Activated naive CD4-positive, alpha-beta T cell treated with anti-CD3 and anti-CD28 coated beads, Interleukin-2, amount 50 U/mL, for 24 hours (primary cell): ENCODE results near the gene TTC3.
"Not testable (repeated sequence)": the region's sequence is repeated elsewhere in the genome, so short reads cannot be mapped to it uniquely, and the experiment has no call there.

Experiments used
- H3K27ac Mint-ChIP-seq: one replicate; pipeline ENCODE4 v1.8.0; 2021; ENCODE audit warnings: mild to moderate bottlenecking, mixed read lengths
- H3K27me3 Mint-ChIP-seq: one replicate; pipeline ENCODE4 v1.8.0; 2021; ENCODE audit warnings: mixed read lengths
- H3K36me3 Mint-ChIP-seq: one replicate; pipeline ENCODE4 v1.8.0; 2021; ENCODE audit warnings: mixed read lengths
- H3K4me1 Mint-ChIP-seq: one replicate; pipeline ENCODE4 v1.8.0; 2021; ENCODE audit warnings: mixed read lengths
- H3K4me3 Mint-ChIP-seq: one replicate; pipeline ENCODE4 v1.8.0; 2021; ENCODE audit warnings: mild to moderate bottlenecking, mixed read lengths
- H3K9me3 Mint-ChIP-seq: one replicate; pipeline ENCODE4 v1.8.0; 2021; ENCODE audit warnings: mixed read lengths

TTC3 gene

DNA sequence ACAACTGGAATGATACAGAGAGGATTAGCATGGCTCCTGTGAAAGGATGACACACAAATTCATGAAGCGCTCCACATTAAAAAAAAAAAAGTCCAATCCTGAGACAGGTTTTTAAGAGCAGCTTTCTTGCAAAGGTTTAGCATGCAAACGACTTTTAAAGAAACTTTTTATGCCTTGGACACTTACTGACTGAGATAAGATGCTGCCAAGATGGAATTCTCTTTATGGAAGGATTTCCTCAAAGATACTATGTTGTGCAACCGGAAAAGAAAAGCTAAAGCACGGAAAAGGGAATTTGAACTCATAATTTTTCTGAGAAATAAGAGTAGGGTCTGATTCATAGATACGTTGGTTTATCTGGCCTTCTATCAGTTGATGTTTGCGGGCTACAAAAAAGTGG is 27.5 kb upstream of the TTC3 start:
- H3K27ac Mint-ChIP-seq = no peak overlapping the region

DNA sequence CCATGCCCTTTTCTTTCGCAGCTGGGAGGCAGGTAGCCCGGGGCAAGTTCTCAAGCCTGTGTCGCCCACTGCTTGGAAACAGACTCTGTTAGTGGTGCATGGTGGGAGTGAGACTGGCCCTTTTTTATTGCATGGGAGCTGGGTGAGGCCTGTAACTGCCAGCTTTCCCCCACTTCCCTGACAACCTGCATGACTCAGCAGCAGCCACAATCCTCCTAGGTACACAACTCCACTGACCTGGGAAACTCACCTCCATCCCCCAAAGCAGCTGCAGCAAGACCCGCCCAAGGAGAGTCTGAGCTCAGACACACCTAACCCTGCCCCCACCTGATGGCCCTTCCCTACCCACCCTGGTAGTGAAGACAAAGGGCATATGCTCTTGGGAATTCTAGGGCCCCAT is 26.0 kb upstream of the TTC3 start:
- Mint-ChIP-seq H3K4me3 (no peak overlapping the region), H3K27me3 (peaks cover 2% of the 10 kb centered on the region), H3K36me3 (no peaks in the 10 kb centered on the region), H3K9me3 (no peaks in the 10 kb centered on the region), H3K4me1 (peaks cover 11% of the 10 kb centered on the region), H3K27ac (no peak overlapping the region)

More for the DNA sequence above, 27.5 kb upstream of the TTC3 start:
- Mint-ChIP-seq H3K36me3 (no peaks in the 10 kb centered on the region), H3K4me3 (no peak overlapping the region), H3K9me3 (no peaks in the 10 kb centered on the region), H3K27me3 (peaks cover 2% of the 10 kb centered on the region), H3K4me1 (peaks cover 11% of the 10 kb centered on the region)

DNA sequence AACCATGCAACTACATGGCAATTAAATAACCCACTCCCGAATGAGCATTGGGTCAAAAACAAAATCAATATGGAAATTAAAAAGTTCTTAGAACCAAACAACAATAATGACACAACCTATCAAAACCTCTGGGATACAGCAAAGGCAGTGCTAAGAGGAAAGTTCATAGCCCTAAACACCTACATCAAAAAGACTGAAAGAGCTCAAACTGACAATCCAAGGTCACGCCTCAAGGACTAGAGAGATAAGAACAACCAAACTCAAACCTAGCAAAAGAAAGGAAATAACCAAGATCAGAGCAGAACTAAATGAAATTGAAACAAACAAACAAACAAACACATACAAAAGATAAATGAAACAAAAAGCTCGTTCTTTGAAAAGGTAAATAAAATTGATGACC is 23.3 kb upstream of the TTC3 start:
- H3K27me3 Mint-ChIP-seq, H3K4me1 Mint-ChIP-seq, H3K9me3 Mint-ChIP-seq: not testable (repeated sequence)

DNA sequence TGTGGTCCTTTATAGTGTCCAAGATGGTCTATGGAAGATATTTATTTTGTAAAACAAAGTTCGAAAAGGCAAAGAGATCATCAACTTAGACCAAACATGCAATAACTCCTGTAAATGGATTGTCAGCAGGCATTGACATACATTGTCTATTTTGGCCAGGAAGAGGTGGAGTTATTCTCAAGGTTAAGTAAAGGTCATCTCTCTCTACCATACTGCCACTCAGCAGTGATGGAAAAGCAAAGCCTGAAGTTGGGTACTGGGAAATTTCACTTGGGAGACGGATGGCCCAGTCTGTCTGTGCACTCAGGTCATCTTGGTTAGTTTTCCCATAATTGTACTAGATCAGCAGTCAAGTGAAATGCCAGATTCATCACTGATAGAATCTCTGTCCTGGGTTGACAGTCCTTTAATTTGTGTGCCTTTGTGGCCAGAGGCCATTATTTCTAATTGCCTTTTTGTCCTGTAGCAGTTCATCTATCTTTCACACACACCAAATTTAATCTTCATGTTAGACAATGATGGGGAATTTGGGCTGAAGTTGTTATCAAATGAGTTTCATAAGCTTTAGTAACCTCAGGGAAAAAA is 17.7 kb upstream of the TTC3 start:
- Mint-ChIP-seq H3K27me3 (no peaks in the 10 kb centered on the region), H3K36me3 (no peaks in the 10 kb centered on the region), H3K9me3 (no peaks in the 10 kb centered on the region), H3K4me3 (no peak overlapping the region), H3K27ac (no peak overlapping the region), H3K4me1 (no peaks in the 10 kb centered on the region)

More for the DNA sequence above, 23.3 kb upstream of the TTC3 start:
- not testable (repeated sequence) for H3K4me3 Mint-ChIP-seq, H3K36me3 Mint-ChIP-seq, H3K27ac Mint-ChIP-seq

DNA sequence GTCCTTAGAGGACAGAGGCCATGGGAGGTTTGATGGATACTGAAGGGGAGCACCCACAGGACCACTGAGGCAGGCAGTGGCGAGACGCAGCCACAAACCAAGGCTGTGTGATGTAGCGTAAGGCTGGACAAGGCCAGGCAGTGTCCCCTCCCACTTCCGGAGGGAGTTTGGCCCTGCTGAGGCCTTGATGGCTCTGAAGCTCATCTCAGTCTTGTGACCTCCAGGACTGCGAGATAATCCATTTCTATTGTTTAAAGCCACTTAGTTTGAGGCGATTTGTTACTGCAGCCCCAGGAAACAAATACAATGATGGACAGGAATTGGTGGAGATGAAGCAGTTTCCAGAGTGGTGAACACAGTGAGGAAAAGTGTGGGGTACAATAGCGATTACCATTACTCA is 15.4 kb upstream of the TTC3 start:
- H3K4me1 Mint-ChIP-seq = no peaks in the 10 kb centered on the region
- H3K4me3 Mint-ChIP-seq = no peak overlapping the region
- H3K36me3 Mint-ChIP-seq = no peaks in the 10 kb centered on the region
- no peaks in the 10 kb centered on the region for H3K27me3 Mint-ChIP-seq
- no peak overlapping the region for H3K27ac Mint-ChIP-seq
- H3K9me3 Mint-ChIP-seq = no peaks in the 10 kb centered on the region

DNA sequence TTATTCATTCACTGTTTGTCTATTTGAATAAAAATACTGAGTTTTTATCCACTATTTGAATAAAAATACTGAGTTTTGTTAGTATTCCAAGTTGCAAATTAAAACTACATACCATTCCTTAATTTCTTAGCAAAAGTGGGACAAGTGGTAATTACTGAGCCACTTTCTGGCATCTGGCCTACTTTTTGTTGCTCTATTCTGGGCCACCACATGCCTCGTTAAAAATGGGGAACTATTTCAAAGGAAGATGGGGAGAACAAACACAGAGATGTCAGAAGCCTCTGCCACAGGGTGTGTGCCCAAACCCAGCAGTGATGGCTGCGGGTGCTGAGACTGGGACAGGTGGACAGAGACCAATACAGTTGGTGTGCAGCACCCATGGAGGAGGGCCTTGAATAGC is 14.8 kb upstream of the TTC3 start:
- no peak overlapping the region for H3K27ac Mint-ChIP-seq
- no peak overlapping the region for H3K4me3 Mint-ChIP-seq
- no peaks in the 10 kb centered on the region for H3K4me1 Mint-ChIP-seq
- H3K27me3 Mint-ChIP-seq = no peaks in the 10 kb centered on the region
- H3K9me3 Mint-ChIP-seq = no peaks in the 10 kb centered on the region
- no peaks in the 10 kb centered on the region for H3K36me3 Mint-ChIP-seq

DNA sequence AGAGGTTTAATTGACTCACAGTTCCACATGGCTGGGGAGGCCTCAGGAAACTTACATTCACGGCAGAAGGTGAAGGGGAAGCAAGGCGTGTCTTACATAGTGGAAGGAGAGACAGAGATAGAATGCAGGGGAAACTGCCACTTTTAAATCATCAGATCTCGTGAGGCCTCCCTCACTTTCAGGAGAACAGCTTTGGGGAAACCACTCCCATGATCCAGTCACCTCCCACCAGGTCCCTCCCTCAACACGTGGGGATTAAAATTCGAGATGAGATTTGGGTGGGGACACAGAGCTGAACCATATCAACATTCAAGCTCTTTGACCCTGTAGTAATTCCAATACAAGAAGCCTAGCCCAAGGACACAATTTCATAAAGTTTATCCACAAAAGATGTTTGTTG is 13.9 kb upstream of the TTC3 start:
- H3K36me3 Mint-ChIP-seq = no peaks in the 10 kb centered on the region
- no peaks in the 10 kb centered on the region for H3K4me1 Mint-ChIP-seq
- H3K4me3 Mint-ChIP-seq = no peak overlapping the region
- no peak overlapping the region for H3K27ac Mint-ChIP-seq
- no peaks in the 10 kb centered on the region for H3K27me3 Mint-ChIP-seq
- no peaks in the 10 kb centered on the region for H3K9me3 Mint-ChIP-seq

DNA sequence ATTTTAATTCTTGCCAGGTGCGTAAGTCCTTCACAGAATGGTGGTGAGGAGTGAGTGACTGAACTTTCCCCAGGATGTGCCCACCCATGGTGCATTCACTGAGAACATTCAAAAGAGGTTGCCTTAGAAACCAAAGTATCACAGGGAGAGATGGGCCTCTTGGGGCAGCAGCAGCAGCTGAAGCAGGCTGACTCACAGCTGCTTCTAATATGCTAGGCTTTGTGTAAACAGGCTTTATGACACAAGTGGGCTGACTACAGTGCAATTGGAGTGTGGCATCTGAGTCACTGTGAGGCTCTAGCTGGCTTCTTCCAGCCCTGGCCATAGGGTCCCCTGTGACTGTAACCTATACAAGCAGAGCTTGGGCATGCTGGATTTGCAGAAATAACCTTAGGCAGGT is 12.8 kb upstream of the TTC3 start:
- Mint-ChIP-seq H3K27me3 (no peaks in the 10 kb centered on the region), H3K4me3 (no peak overlapping the region), H3K4me1 (no peaks in the 10 kb centered on the region), H3K27ac (no peak overlapping the region), H3K36me3 (peaks cover 6% of the 10 kb centered on the region), H3K9me3 (no peaks in the 10 kb centered on the region)

DNA sequence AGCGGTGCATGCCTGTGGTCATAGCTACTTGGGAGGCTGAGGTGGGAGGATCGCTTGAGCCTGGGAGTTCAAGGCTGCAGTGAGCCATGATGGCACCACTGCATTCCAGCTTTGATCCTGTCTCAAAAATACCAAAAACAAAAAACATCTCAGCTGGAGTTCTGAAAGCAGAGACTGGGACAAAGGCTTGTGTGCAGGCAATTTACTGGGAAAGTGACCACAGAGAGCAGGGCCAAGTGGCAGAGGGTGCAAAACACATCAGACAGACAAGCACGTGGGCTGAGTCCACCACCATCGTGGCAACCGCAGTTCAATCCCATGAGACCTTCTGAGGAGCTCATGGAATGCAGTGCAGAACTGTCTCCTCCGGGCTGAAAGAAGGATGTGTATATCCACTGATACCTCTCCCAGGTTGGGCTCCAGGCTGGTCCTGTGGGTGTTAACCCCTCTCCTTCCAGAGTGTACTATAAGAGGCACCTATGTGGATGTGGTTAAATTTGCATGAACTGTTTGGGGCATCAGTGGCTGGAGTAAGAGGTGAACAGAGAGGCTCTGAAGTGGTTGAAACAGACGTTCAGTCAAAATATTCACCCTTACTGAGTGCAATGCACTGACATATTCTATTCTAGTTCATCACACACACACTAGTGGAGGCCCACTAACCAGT is 11.0 kb upstream of the TTC3 start:
- no peaks in the 10 kb centered on the region for H3K9me3 Mint-ChIP-seq
- H3K27ac Mint-ChIP-seq = no peak overlapping the region
- no peaks in the 10 kb centered on the region for H3K27me3 Mint-ChIP-seq
- H3K4me3 Mint-ChIP-seq = no peak overlapping the region
- H3K36me3 Mint-ChIP-seq = peaks cover 8% of the 10 kb centered on the region
- no peaks in the 10 kb centered on the region for H3K4me1 Mint-ChIP-seq

DNA sequence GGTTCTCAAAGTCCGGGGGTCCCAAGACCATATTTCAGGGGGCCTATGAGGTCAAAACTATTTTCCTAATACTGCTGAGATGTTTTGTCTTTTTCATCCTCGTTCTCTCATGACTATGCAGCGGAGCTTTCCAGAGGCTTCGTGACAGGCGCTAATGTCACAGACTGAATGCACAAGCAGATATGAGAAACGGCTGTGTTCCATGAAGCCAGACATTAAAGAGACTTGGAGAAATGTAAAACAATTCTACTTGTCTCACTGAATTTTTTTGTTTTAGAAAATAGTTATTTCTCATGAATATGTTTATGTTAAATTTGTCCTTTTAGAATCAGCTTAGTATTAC is 10.5 kb upstream of the TTC3 start:
- Mint-ChIP-seq H3K4me3 (no peak overlapping the region), H3K4me1 (no peaks in the 10 kb centered on the region), H3K9me3 (no peaks in the 10 kb centered on the region), H3K27ac (no peak overlapping the region), H3K36me3 (peaks cover 10% of the 10 kb centered on the region), H3K27me3 (no peaks in the 10 kb centered on the region)

DNA sequence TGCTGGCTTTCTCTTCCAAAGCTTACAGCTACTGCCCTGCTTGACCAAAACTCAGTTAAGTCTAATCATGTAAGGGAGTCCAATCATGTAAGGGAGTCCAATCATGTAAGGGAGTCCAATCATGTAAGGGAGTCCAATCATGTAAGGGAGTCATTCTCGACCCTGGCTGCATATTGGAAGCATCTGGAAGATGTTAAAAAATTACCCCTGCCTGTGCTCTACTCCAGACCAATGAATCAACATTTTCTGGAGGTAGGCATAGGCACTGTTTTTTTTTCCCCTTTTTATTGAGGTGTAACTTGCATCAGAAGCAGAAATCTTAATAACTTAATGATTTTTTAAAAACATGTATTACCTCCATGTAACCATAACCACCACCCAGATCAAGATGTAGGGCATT is 9.6 kb upstream of the TTC3 start:
- peaks cover 11% of the 10 kb centered on the region for H3K36me3 Mint-ChIP-seq
- no peaks in the 10 kb centered on the region for H3K27me3 Mint-ChIP-seq
- no peak overlapping the region for H3K27ac Mint-ChIP-seq
- H3K4me1 Mint-ChIP-seq = no peaks in the 10 kb centered on the region
- no peak overlapping the region for H3K4me3 Mint-ChIP-seq
- H3K9me3 Mint-ChIP-seq = no peaks in the 10 kb centered on the region

DNA sequence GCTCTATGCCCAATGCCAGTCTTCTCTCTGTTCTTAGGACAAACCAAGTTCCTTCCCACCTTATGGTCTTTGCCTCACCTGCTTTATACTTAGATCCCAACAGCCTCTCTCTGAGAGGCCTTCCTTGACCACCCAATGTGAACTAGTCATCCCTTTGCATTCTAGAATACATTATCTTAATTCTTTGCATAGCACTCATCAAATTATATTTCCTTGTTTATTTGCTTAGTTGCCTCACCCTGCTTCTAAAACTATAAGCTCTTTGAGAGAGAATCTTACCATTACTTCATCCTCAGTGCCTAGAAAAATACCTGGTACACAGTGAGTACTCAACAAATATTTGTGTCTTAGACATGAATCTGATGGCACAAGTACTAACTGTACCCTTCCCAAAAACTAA is 8.2 kb upstream of the TTC3 start:
- H3K4me3 Mint-ChIP-seq = no peak overlapping the region
- no peaks in the 10 kb centered on the region for H3K27me3 Mint-ChIP-seq
- H3K36me3 Mint-ChIP-seq = peaks cover 19% of the 10 kb centered on the region
- H3K9me3 Mint-ChIP-seq = no peaks in the 10 kb centered on the region
- H3K4me1 Mint-ChIP-seq = peaks cover 1% of the 10 kb centered on the region
- H3K27ac Mint-ChIP-seq = no peak overlapping the region

DNA sequence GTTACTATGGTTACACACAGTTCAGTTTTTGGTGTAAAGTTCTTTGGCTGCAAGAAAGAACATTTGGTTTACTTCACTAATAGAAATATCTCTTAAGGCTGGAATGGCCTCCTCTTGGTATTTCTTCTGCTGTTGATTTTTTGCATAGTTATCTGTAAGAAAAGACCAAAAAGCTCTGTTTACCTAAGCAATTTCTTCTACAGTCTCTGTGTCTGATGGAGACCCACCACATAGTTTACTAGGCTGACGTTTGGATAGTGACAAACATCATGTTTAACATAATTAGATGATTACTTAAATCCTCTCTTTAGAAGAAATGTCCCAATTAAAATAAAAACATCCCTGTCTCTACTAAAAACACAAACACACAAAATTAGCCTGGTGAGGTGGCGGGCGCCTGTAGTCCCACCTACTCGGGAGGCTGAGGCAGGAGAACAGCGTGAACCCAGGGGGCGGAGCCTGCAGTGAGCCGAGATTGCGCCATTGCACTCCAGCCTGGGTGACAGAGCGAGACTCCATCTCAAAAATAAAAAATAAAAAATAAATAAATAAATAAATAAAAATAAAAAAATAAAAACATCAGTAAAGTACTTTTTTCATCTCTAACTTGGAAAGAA is 7.4 kb upstream of the TTC3 start:
- H3K27me3 Mint-ChIP-seq = no peaks in the 10 kb centered on the region
- peaks cover 19% of the 10 kb centered on the region for H3K36me3 Mint-ChIP-seq
- H3K4me3 Mint-ChIP-seq = no peak overlapping the region
- no peaks in the 10 kb centered on the region for H3K9me3 Mint-ChIP-seq
- H3K27ac Mint-ChIP-seq = no peak overlapping the region
- peaks cover 9% of the 10 kb centered on the region for H3K4me1 Mint-ChIP-seq

DNA sequence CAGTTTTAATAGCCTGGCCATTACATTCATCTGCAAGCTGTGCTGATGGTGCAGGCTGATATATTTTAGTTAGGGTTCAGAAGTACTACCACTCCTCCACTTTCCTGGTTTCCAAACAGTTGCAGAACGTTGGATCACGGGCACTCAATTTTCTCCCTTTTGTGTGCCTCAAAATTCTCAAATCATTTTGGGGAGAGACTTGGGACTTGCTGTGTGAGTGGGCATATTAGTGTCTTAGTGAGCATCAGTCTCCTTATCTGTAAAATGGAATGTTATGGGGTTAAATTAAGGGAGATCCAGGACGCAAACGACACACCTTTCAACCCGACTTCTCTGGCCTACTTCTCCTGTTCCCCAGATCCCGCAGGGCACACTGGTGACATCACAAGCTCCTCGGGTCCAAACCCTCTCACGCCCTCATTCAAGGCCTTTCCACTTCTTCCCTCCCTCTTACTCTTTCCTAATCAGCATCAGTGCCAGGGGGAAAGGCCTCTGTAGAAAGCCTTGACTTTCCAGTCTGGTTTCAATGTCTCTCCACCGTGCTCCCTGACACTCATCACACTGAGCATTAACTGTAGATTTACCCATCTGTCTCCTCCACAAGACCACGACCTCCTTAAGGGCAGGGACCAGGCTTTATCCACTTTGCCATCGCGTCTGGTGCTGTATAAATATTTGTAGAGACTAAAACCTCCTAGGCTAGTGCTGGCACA is 1.3 kb upstream of the TTC3 start:
- H3K4me1 Mint-ChIP-seq = peaks cover 47% of the 10 kb centered on the region
- H3K27ac Mint-ChIP-seq = peak overlapping the region; percentile 78
- H3K4me3 Mint-ChIP-seq = peak overlapping the region; percentile 86
- no peaks in the 10 kb centered on the region for H3K27me3 Mint-ChIP-seq
- no peaks in the 10 kb centered on the region for H3K9me3 Mint-ChIP-seq
- peaks cover 11% of the 10 kb centered on the region for H3K36me3 Mint-ChIP-seq

DNA sequence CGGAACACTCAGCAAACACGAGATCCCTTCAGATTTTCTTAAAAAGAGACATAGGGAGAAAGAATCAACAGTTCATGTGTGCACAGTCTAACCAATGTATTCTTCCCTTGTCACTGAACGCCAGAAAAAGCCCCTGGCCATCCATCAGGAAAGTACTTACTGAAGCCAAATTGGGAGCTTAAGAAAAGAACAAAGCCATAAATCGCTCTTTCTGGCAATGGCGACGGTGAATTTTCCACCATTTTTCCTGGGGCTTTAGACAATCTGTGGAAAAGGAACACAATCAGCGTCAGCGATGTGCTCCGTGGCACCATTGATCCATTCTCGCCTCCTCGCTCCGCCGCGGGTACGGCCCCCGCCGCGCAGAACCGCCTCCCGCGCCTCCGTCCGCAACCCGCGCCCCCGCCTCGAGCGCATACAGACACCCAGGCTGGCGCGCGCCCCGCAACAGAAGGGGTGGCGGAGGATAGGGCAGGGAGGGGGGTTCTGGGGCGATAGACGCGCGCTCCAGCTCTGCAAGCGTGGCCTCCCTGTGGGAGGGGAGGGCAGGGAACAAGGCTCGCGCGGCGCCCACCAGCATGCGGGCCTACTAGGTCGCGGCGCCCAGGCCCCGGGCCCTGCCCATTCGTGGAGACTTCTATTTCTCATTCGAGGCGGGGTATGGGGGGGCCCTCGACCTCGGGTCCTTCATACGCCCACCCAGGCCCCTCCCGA is 623 bp upstream of the TTC3 start:
- H3K9me3 Mint-ChIP-seq = no peaks in the 10 kb centered on the region
- H3K4me3 Mint-ChIP-seq = peak overlapping the region; percentile 86
- no peaks in the 10 kb centered on the region for H3K27me3 Mint-ChIP-seq
- peak overlapping the region; percentile 78 for H3K27ac Mint-ChIP-seq
- H3K4me1 Mint-ChIP-seq = peaks cover 52% of the 10 kb centered on the region
- peaks cover 11% of the 10 kb centered on the region for H3K36me3 Mint-ChIP-seq
